Measurements from ENCODE around the gene SSX2IP.
A peak's percentile ranks its signal among the peaks of the same experiment; 100 is the strongest.
"Not testable (repeated sequence)": the region's sequence is repeated elsewhere in the genome, so short reads cannot be mapped to it uniquely, and the experiment has no call there.

The SSX2IP gene, protein sequence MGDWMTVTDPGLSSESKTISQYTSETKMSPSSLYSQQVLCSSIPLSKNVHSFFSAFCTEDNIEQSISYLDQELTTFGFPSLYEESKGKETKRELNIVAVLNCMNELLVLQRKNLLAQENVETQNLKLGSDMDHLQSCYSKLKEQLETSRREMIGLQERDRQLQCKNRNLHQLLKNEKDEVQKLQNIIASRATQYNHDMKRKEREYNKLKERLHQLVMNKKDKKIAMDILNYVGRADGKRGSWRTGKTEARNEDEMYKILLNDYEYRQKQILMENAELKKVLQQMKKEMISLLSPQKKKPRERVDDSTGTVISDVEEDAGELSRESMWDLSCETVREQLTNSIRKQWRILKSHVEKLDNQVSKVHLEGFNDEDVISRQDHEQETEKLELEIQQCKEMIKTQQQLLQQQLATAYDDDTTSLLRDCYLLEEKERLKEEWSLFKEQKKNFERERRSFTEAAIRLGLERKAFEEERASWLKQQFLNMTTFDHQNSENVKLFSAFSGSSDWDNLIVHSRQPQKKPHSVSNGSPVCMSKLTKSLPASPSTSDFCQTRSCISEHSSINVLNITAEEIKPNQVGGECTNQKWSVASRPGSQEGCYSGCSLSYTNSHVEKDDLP

GRCh38 chr1:84690397-84691121, at the start of gene SSX2IP:
TSS of gene SSX2IP (minus strand) at chr1:84690461. CDS start at chr1:84671219, 19,242 bp downstream.
- H3K27me3 Mint-ChIP-seq: no peaks in the 10 kb centered on the region
- H3K36me3 Mint-ChIP-seq: no peaks in the 10 kb centered on the region
- peak within 1 kb of the TSS; percentile 98 for H3K4me3 Mint-ChIP-seq
- H3K9me3 Mint-ChIP-seq: no peaks in the 10 kb centered on the region
- peak; percentile 97 for ATAC-seq
- H3K4me1 Mint-ChIP-seq: peaks cover 18% of the 10 kb centered on the region
- peak within 1 kb of the TSS; percentile 93 for H3K27ac Mint-ChIP-seq

GRCh38 chr1:84738237-84738636, 48.0 kb upstream of the SSX2IP start:
- Mint-ChIP-seq H3K4me1 (no peaks in the 10 kb centered on the region), H3K4me3 (no peak overlapping the region), H3K27ac (no peak overlapping the region), H3K27me3 (peaks cover 49% of the 10 kb centered on the region), H3K36me3 (peaks cover 6% of the 10 kb centered on the region), H3K9me3 (peaks cover 3% of the 10 kb centered on the region)
- ATAC-seq: no peak

DNA sequence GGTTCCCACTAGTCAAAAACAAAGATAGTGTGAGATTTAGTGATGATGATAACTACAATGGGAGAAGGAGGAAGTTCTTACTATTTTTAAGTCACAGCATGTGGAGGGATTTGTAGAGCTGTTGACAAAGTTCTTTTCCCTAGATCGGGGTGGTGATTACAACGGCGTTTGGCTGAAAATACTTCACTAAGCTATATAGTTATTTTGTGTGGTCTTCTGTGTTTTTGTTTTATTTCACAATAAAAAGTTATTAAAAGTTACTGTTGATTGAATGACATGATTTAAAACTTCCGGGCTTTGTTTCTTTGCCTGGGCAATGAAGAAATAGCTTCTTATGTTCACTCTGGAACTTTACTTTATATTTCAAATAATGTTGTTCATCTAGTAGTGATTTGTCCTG, 47.3 kb upstream of the SSX2IP start:
- no peak overlapping the region for H3K27ac Mint-ChIP-seq
- peaks cover 3% of the 10 kb centered on the region for H3K9me3 Mint-ChIP-seq
- ATAC-seq: no peak
- peaks cover 6% of the 10 kb centered on the region for H3K36me3 Mint-ChIP-seq
- peaks cover 53% of the 10 kb centered on the region for H3K27me3 Mint-ChIP-seq
- no peak overlapping the region for H3K4me3 Mint-ChIP-seq
- no peaks in the 10 kb centered on the region for H3K4me1 Mint-ChIP-seq

DNA sequence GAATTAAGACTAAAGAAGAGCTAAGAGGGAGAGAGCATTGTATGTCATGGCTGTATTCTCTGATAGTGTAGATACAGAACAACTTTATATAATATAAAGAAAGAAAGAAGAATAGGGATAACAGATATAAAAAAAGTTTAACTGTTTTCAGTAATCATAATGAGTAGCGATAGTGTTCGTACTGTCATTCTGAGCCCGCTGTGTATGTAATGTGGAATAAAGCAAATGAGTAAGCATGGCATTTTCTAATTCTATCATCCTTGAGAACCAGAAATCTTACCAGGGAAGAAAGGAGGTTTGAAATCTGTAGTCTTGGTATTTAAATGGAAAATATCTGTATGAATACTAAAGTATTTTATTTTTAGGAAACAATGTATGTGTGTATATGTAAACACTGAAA, 46.7 kb upstream of the SSX2IP start:
- Mint-ChIP-seq H3K4me3 (no peak overlapping the region), H3K9me3 (peaks cover 3% of the 10 kb centered on the region), H3K36me3 (peaks cover 6% of the 10 kb centered on the region), H3K27ac (no peak overlapping the region), H3K27me3 (peaks cover 56% of the 10 kb centered on the region), H3K4me1 (no peaks in the 10 kb centered on the region)
- no peak for ATAC-seq

DNA sequence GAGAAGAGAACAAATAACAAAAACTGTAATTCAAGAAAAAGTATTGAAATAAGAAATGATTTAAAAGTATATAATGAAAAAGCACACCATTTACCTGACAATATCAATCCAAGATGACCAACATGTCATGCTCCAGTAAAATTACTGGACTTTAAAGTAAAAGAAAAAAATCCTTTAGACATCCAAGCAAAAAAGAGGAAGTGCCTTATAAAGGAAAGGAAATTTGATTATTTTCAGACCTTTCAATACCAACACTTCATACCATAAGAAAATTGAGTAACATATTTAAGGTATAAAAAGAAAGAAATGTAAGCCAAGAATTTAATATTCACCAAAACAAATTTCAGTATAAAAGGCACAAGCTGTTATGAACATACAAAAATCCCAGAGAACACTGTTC, 46.2 kb upstream of the SSX2IP start:
- Mint-ChIP-seq H3K4me3 (no peak overlapping the region), H3K4me1 (no peaks in the 10 kb centered on the region), H3K36me3 (peaks cover 6% of the 10 kb centered on the region), H3K27me3 (peaks cover 56% of the 10 kb centered on the region), H3K27ac (no peak overlapping the region), H3K9me3 (peaks cover 3% of the 10 kb centered on the region)
- ATAC-seq: no peak

- peaks cover 6% of the 10 kb centered on the region for H3K36me3 Mint-ChIP-seq
- no peak overlapping the region for H3K27ac Mint-ChIP-seq
- no peak overlapping the region for H3K4me3 Mint-ChIP-seq
- no peaks in the 10 kb centered on the region for H3K4me1 Mint-ChIP-seq
- ATAC-seq: no peak
- peaks cover 64% of the 10 kb centered on the region for H3K27me3 Mint-ChIP-seq
- H3K9me3 Mint-ChIP-seq: peaks cover 3% of the 10 kb centered on the region
Observed at GRCh38 chr1:84735483-84735882, 45.2 kb upstream of the SSX2IP start.

GRCh38 chr1:84732520-84732919, 42.3 kb upstream of the SSX2IP start:
- no peak for ATAC-seq
- H3K27ac Mint-ChIP-seq: no peak overlapping the region

GRCh38 chr1:84731519-84731918, 41.3 kb upstream of the SSX2IP start:
- peaks cover 56% of the 10 kb centered on the region for H3K27me3 Mint-ChIP-seq
- ATAC-seq: no peak
- no peaks in the 10 kb centered on the region for H3K4me1 Mint-ChIP-seq
- no peak overlapping the region for H3K4me3 Mint-ChIP-seq
- peaks cover 6% of the 10 kb centered on the region for H3K36me3 Mint-ChIP-seq
- H3K9me3 Mint-ChIP-seq: peaks cover 3% of the 10 kb centered on the region
- H3K27ac Mint-ChIP-seq: no peak overlapping the region

More at GRCh38 chr1:84732520-84732919, 42.3 kb upstream of the SSX2IP start:
- no peak overlapping the region for H3K4me3 Mint-ChIP-seq
- peaks cover 6% of the 10 kb centered on the region for H3K36me3 Mint-ChIP-seq
- H3K27me3 Mint-ChIP-seq: peaks cover 63% of the 10 kb centered on the region
- no peaks in the 10 kb centered on the region for H3K4me1 Mint-ChIP-seq
- peaks cover 3% of the 10 kb centered on the region for H3K9me3 Mint-ChIP-seq

GRCh38 chr1:84727711-84728110, 37.5 kb upstream of the SSX2IP start:
- H3K27me3 Mint-ChIP-seq: peaks cover 29% of the 10 kb centered on the region
- not testable (repeated sequence) for H3K4me3 Mint-ChIP-seq, H3K4me1 Mint-ChIP-seq

GRCh38 chr1:84726593-84727499, 36.6 kb upstream of the SSX2IP start:
- H3K36me3 Mint-ChIP-seq: no peaks in the 10 kb centered on the region
- H3K27me3 Mint-ChIP-seq: peaks cover 20% of the 10 kb centered on the region
- H3K9me3 Mint-ChIP-seq: no peaks in the 10 kb centered on the region
- H3K4me1 Mint-ChIP-seq: no peaks in the 10 kb centered on the region
- no peak for ATAC-seq
- H3K27ac Mint-ChIP-seq: no peak overlapping the region
- H3K4me3 Mint-ChIP-seq: no peak overlapping the region

More at GRCh38 chr1:84727711-84728110, 37.5 kb upstream of the SSX2IP start:
- H3K9me3 Mint-ChIP-seq, H3K27ac Mint-ChIP-seq, H3K36me3 Mint-ChIP-seq, ATAC-seq: not testable (repeated sequence)

GRCh38 chr1:84724128-84724860, 34.0 kb upstream of the SSX2IP start:
- Mint-ChIP-seq H3K27ac (no peak overlapping the region), H3K36me3 (no peaks in the 10 kb centered on the region), H3K27me3 (no peaks in the 10 kb centered on the region), H3K9me3 (no peaks in the 10 kb centered on the region), H3K4me3 (no peak overlapping the region), H3K4me1 (no peaks in the 10 kb centered on the region)
- ATAC-seq: peak; percentile 47

- Mint-ChIP-seq H3K4me1 (no peaks in the 10 kb centered on the region), H3K27me3 (no peaks in the 10 kb centered on the region), H3K36me3 (no peaks in the 10 kb centered on the region), H3K4me3 (no peak overlapping the region), H3K27ac (no peak overlapping the region), H3K9me3 (no peaks in the 10 kb centered on the region)
- ATAC-seq: no peak
Observed at GRCh38 chr1:84722794-84723193, 32.5 kb upstream of the SSX2IP start.

GRCh38 chr1:84721872-84722271, 31.6 kb upstream of the SSX2IP start:
- not testable (repeated sequence) for H3K36me3 Mint-ChIP-seq, H3K27ac Mint-ChIP-seq, ATAC-seq, H3K9me3 Mint-ChIP-seq, H3K27me3 Mint-ChIP-seq, H3K4me3 Mint-ChIP-seq, H3K4me1 Mint-ChIP-seq

DNA sequence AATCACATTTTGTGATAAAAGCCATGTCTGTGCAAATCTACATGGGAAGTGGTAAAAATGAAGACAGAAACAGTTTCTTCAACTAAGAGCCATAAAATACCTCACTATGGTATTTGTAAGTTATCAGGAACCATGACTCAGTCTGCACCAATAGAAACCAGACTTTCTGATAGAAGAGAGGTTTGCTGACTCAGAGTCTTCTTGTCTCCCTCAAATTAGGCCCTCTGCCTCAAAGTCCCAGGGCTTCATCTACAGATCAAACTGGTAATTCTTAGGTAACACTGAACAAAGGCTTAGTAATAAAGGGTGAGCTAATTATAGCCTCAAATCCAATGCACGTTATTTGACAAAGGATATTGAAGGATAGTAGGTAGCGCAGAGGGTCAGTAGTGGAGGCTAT, 30.9 kb upstream of the SSX2IP start:
- Mint-ChIP-seq H3K9me3 (no peaks in the 10 kb centered on the region), H3K4me1 (no peaks in the 10 kb centered on the region), H3K36me3 (no peaks in the 10 kb centered on the region), H3K27ac (no peak overlapping the region), H3K27me3 (peaks cover 6% of the 10 kb centered on the region), H3K4me3 (no peak overlapping the region)
- ATAC-seq: no peak

Measured in stimulated activated memory B cell treated with anti-CD40 and anti-IgM and Interleukin-4, amounts not matched to agents 10 μg/mL and 1 μg/mL and 100 μg/mL, for 72 hours (primary cell).